DOHH2 (cell line): ENCODE measurements around the gene UMODL1.

Experiments
- CTCF ChIP-seq: fragments of 200-600 bp; sonication (generic); IDR thresholded peaks from one replicate; pipeline ENCODE4 v1.5.1; 2014; ENCODE audit warnings: antibody characterized with exemption, mild to moderate bottlenecking, low read depth, low read length; ENCODE audit not compliant: poor library complexity, severe bottlenecking
- EZH2phosphoT487 ChIP-seq: fragments of 200-600 bp; sonication (generic); IDR thresholded peaks from 2 replicates; pipeline ENCODE4 v1.6.1; 2017; ENCODE audit warnings: borderline replicate concordance, mild to moderate bottlenecking, antibody characterized with exemption, low read length, moderate library complexity, mixed read lengths

- TF ChIP-seq CTCF (no peak), EZH2phosphoT487 (no peak)
Observed at GRCh38 chr21:42082501-42083360, 11.6 kb downstream of the UMODL1 start.
